ENCODE measurements around the gene APOBEC4. TPM values are rescaled to one million over a fixed set of nuclear protein-coding genes. Genes with fewer than 3 reads are reported as not detected.
"Not testable (repeated sequence)": the region's sequence is repeated elsewhere in the genome, so short reads cannot be mapped to it uniquely, and the experiment has no call there.

Gene APOBEC4
- total RNA-seq, 4 donors from 2014 or later, result not detected

DNA sequence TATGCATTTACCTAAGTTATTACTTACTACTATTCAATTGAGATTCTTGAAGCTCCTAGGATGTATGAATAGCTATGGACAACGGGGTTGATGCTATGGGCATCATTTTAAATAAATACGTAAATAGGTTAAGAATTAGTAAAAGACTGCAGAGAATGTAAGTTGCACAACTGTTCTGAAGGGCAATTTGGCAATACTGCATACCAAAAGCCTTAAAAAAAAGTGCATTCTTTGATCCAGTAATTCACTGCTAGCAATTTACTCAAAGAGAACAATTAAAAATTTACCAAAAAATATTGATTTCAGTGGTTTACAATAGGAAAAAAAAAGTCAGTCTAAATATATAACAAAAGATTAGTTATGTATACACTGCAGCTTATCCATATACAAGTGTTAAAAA lies 21.0 kb downstream of the APOBEC4 start:
- intact Hi-C loops (cut with DNase I), result no loop called here
- WGBS, 2 donors, result 51 to 78% methylated on average over 2 of the region's 2 CpGs
- DNase-seq, result no peak
- no peaks in the 10 kb centered on the region for H3K27me3 ChIP-seq
- H3K27ac ChIP-seq, result peak overlapping the region in 1 of 3 donors; percentile 95
- no peaks in the 10 kb centered on the region for H3K9me3 ChIP-seq
- H3K4me3 ChIP-seq (replicated peaks in 1 of 3), result no peak overlapping the region
- H3K36me3 ChIP-seq, result peaks cover 12 to 14% of the 10 kb centered on the region in 2 donors
- no peak for TF ChIP-seq CTCF (IDR thresholded peaks at IDR 0.05)
- TF ChIP-seq POLR2A (IDR thresholded peaks at IDR 0.05), result no peak
- peaks cover 32% of the 10 kb centered on the region in 2 donors for H3K4me1 ChIP-seq

DNA sequence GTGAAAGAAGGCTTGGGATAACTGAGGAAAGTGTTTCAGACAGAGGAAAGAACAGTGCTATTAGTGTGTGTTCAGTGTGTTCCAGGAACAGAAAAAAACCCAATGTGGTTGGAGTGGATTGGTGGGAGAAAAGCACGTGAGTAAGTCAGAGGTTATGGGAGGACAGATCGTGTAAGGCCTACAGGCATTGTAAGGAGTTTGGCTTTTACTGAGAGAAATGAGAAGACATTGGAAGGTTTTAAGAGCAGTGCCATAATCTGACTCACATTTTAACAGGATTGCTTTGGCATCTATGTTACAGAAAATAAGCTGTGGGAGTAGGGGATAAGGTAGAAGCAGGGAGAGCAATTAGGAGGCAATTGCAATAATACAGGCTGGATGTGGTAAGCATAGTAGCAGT lies 22.4 kb downstream of the APOBEC4 start:
- H3K4me3 ChIP-seq (replicated peaks in 1 of 3), result no peak overlapping the region
- intact Hi-C loops (cut with DNase I), result no loop called here
- DNase-seq, result no peak
- H3K9me3 ChIP-seq, result no peaks in the 10 kb centered on the region
- H3K27ac ChIP-seq, result peak overlapping the region in 1 of 3 donors; percentile 7
- no peak for TF ChIP-seq POLR2A (IDR thresholded peaks at IDR 0.05)
- TF ChIP-seq CTCF (IDR thresholded peaks at IDR 0.05), result no peak
- peaks cover 39 to 44% of the 10 kb centered on the region in 2 donors for H3K4me1 ChIP-seq
- no peaks in the 10 kb centered on the region for H3K27me3 ChIP-seq
- 53 to 76% methylated on average over 2 of the region's 2 CpGs for WGBS, 2 donors
- H3K36me3 ChIP-seq, result peaks cover 12 to 14% of the 10 kb centered on the region in 2 donors

GRCh38 chr1:183628537-183628936 lies 24.6 kb downstream of the APOBEC4 start:
- H3K27ac ChIP-seq, result no peak overlapping the region

DNA sequence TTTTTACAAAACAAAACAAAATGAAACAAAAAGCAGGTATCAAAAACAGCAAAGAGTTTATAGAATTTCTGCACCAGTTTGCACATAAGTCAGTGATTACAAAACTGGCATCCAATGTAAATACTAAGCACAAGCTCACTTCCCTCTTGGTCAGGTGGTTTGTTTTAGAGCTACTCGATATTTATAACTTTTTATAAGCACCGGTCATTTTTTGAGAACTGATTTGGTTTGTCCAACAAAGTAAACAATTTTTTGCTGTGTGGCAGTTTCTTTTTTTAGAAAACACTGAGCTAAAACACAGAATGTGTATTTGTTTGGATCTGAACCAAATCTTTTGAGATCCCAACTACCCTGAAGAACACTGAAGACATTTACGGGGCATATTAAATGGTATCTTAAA lies 26.9 kb downstream of the APOBEC4 start:
- peaks cover 13 to 26% of the 10 kb centered on the region in 2 donors for H3K4me1 ChIP-seq
- H3K9me3 ChIP-seq; DNase-seq; H3K4me3 ChIP-seq (replicated peaks in 1 of 3); H3K27me3 ChIP-seq; intact Hi-C loops (cut with DNase I): not testable (repeated sequence)
- 53 to 57% methylated on average over 3 of the region's 3 CpGs for WGBS, 2 donors
- peaks cover 12 to 14% of the 10 kb centered on the region in 2 donors for H3K36me3 ChIP-seq
- peak overlapping the region; percentile 6 to 40 (median 38) for H3K27ac ChIP-seq

More at GRCh38 chr1:183628537-183628936, 24.6 kb downstream of the APOBEC4 start:
- no peak for DNase-seq
- TF ChIP-seq POLR2A (IDR thresholded peaks at IDR 0.05) (no peak), CTCF (IDR thresholded peaks at IDR 0.05) (no peak)
- intact Hi-C loops (cut with DNase I), result no loop called here
- peaks cover 33 to 41% of the 10 kb centered on the region in 2 donors for H3K4me1 ChIP-seq
- H3K4me3 ChIP-seq (replicated peaks in 1 of 3), result no peak overlapping the region
- no peaks in the 10 kb centered on the region for H3K27me3 ChIP-seq
- H3K9me3 ChIP-seq, result no peaks in the 10 kb centered on the region
- H3K36me3 ChIP-seq, result peaks cover 12 to 14% of the 10 kb centered on the region in 2 donors

DNA sequence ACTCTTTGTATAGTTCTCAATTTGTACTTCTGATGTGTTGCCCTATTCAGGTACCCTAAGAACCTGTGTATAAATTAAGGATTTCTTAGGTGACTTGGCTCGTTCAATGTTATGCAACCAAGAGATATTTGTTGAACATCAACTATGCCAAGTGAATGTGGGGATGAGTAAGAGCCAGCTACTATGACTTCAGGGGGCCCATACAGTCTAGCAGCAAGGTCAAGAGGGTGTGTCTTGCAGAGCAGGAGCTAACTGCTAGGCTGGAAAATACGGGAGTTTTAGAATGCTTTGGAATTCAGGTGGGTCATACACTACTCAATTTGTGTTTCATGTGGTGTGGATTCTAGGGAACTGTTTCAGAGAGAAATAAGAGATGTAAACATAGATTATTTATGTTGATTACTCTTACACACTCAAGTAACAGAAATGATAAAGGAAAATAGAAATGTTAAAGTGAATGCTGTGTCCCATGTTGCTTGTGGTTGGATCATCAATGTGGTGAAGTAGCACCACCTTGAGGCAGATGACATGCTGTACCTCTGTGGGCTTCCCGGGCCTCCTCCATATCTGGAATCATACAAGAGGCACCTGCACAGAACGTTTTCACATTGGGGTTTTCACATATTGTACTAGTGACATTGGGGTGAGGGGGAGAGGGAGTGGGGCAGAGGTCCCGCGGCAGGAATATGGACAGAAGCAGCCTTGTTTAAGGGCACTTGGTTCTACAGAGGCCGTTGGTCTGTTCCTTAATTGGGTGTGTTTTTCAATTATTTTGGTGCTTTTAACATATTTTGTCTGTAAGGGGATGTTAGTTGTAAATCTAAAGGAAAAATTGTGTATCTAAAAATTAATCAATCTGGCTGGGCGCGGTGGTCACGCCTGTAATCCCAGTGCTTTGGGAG lies 30.0 kb downstream of the APOBEC4 start:
- 58 to 60% methylated on average over 10 of the region's 10 CpGs for WGBS, 2 donors
- intact Hi-C loops (cut with DNase I), result loop anchor here (5.0 kb wide), 1 partner anchor 151 kb away; the partner anchor contains the start of gene SMG7
- H3K4me3 ChIP-seq (replicated peaks in 1 of 3), result no peak overlapping the region
- H3K4me1 ChIP-seq, result peaks cover 10 to 20% of the 10 kb centered on the region in 2 donors
- H3K9me3 ChIP-seq, result no peaks in the 10 kb centered on the region
- peak in 5 of 6 experiments; percentile 3 to 65 (median 56) for TF ChIP-seq CTCF (IDR thresholded peaks at IDR 0.05)
- no peak for TF ChIP-seq POLR2A (IDR thresholded peaks at IDR 0.05)
- no peaks in the 10 kb centered on the region for H3K36me3 ChIP-seq
- no peak overlapping the region for H3K27ac ChIP-seq
- H3K27me3 ChIP-seq, result no peaks in the 10 kb centered on the region
- DNase-seq, result peak; percentile 57 to 60

Data from thyroid gland (tissue), 4 donors.